HCT116 (cell line): ENCODE results near the gene ZNF653. TPM values are rescaled to one million over a fixed set of nuclear protein-coding genes. Genes with fewer than 3 reads are reported as not detected.
"Not testable (repeated sequence)": the region's sequence is repeated elsewhere in the genome, so short reads cannot be mapped to it uniquely, and the experiment has no call there.

Source experiments
- ATAC-seq: fragments of 200-7000 bp; cut with Tn5 transposase; 2 replicates; pipeline ENCODE4 v1.9.1; 2020; ENCODE audit warnings: mild to moderate bottlenecking, moderate library complexity
- BruUV-seq: library from RNA; stranded (reverse); fragments of 400-500 nt; replicated peaks from 2 replicates; lab custom pipeline; 2021; lab: Mats Ljungman, UMichigan
- CTCF ChIA-PET: fragments of 300-600 bp; sonication (Branson Sonifier 250); formaldehyde crosslinking; loops from one replicate; lab custom pipeline; 2021; ENCODE audit warnings: antibody characterized with exemption; lab: Charles Lee
- POLR2A ChIA-PET: fragments of 300-600, 350-600 bp; sonication (Branson Sonifier 250); formaldehyde crosslinking; loops from one replicate; lab custom pipeline; 2021; ENCODE audit warnings: antibody characterized with exemption; lab: Charles Lee
- RAD21 ChIA-PET, 2 experiments: fragments of 300-600 bp; sonication (Branson Sonifier 250); formaldehyde crosslinking; loops; one replicate each; lab custom pipeline; 2023; ENCODE audit warnings: low total read pairs in 2 of 2; ENCODE audit not compliant: uncharacterized antibody in 2 of 2, unreplicated experiment in 2 of 2, low non-redundant PET in 1 of 2; lab: Charles Lee
- DNase-seq: peaks from one replicate; pipeline ENCODE4 v3.0.0-alpha.2; 2010; ENCODE audit warnings: low read depth, low spot score
- H2AFZ ChIP-seq: fragments of 200-600 bp; shearing (Covaris generic), sonication (generic); 2 replicates; pipeline ENCODE4 v1.6.1; 2017; ENCODE audit warnings: low read depth, mixed run types, mixed read lengths, antibody characterized with exemption, low read length; ENCODE audit not compliant: poor library complexity, severe bottlenecking
- H3K27ac ChIP-seq: 2 replicates; pipeline ENCODE4 v1.5.1; 2012; ENCODE audit warnings: low read depth, low read length
- H3K27me3 ChIP-seq: fragments of 200-600 bp; sonication (generic); 2 replicates; pipeline ENCODE4 v1.6.1; 2016; ENCODE audit warnings: mixed run types, low read length, mixed read lengths; ENCODE audit not compliant: insufficient read depth
- H3K36me3 ChIP-seq, 2 experiments: fragments of 200-500 bp in 1 of 2; fragments of 200-600 bp in 1 of 2; sonication (Bioruptor generic) in 1 of 2; sonication (generic) in 1 of 2; 2 replicates each; pipeline versions ENCODE4 v1.5.1 to v1.6.1; 2014 to 2016; ENCODE audit warnings: low read length in 2 of 2, inconsistent platforms in 1 of 2, mixed read lengths in 1 of 2, mixed run types in 1 of 2; ENCODE audit not compliant: insufficient read depth in 2 of 2, control insufficient read depth in 1 of 2
- H3K4me1 ChIP-seq, 2 experiments: fragments of 200-600 bp in 1 of 2; sonication (generic) in 1 of 2; 2 replicates each; pipeline versions ENCODE4 v1.5.1 to v1.6.1; 2012 to 2017; ENCODE audit warnings: low read length in 2 of 2, inconsistent platforms in 1 of 2, mild to moderate bottlenecking in 1 of 2, mixed read lengths in 1 of 2, mixed run types in 1 of 2, moderate library complexity in 1 of 2; ENCODE audit not compliant: insufficient read depth in 2 of 2, control insufficient read depth in 1 of 2
- H3K4me2 ChIP-seq: fragments of 200-600 bp; sonication (generic); 2 replicates; pipeline ENCODE4 v1.6.1; 2017; ENCODE audit warnings: mixed run types, low read length, mixed read lengths
- H3K4me3 ChIP-seq, 2 experiments: fragments of 200-600 bp in 1 of 2; sonication (generic) in 1 of 2; replicated peaks in 1 of 2; 2 replicates each; pipeline ENCODE4 v1.5.1; 2011 to 2016; ENCODE audit warnings: low read length in 2 of 2, control low read depth in 1 of 2, low read depth in 1 of 2, mild to moderate bottlenecking in 1 of 2, mixed read lengths in 1 of 2, mixed run types in 1 of 2
- H3K79me2 ChIP-seq: fragments of 200-600 bp; sonication (generic); 2 replicates; pipeline ENCODE4 v1.6.1; 2017; ENCODE audit warnings: mild to moderate bottlenecking, mixed run types, low read length, moderate library complexity, mixed read lengths; ENCODE audit not compliant: insufficient read depth
- H3K9ac ChIP-seq: fragments of 200-600 bp; sonication (generic); 2 replicates; pipeline ENCODE4 v1.6.1; 2016; ENCODE audit warnings: low read length, mixed read lengths
- H3K9me2 ChIP-seq: fragments of 200-600 bp; sonication (generic), shearing (Covaris generic); 2 replicates; pipeline ENCODE4 v1.6.1; 2017; ENCODE audit warnings: mixed run types, mild to moderate bottlenecking, moderate library complexity; ENCODE audit not compliant: insufficient read depth
- H3K9me3 ChIP-seq, 2 experiments: fragments of 200-500 bp in 1 of 2; fragments of 200-600 bp in 1 of 2; sonication (Bioruptor generic) in 1 of 2; sonication (generic) in 1 of 2; 2 replicates each; pipeline ENCODE4 v1.6.1; 2014 to 2017; ENCODE audit warnings: low read length in 2 of 2, mixed read lengths in 2 of 2, inconsistent platforms in 1 of 2, low read depth in 1 of 2, mild to moderate bottlenecking in 1 of 2, mixed run types in 1 of 2, moderate library complexity in 1 of 2; ENCODE audit not compliant: control insufficient read depth in 1 of 2, insufficient read depth in 1 of 2
- H4K20me1 ChIP-seq: fragments of 200-600 bp; sonication (generic), shearing (Covaris generic); 2 replicates; pipeline ENCODE4 v1.6.1; 2017; ENCODE audit warnings: mixed run types, mild to moderate bottlenecking, moderate library complexity; ENCODE audit not compliant: insufficient read depth
- intact Hi-C: fragments of 100-400 bp; cut with micrococcal nuclease; formaldehyde crosslinking; loops from 2 replicates; pipeline ENCODE4 v1.10.0; 2022
- total RNA-seq: library from RNA; stranded (reverse); gene quantifications from one replicate; pipeline ENCODE4 v1.2.1, GENCODE V29; 2021; ENCODE audit not compliant: unreplicated experiment
- TF ChIP-seq, protein P1 (sequence below): IDR thresholded peaks from 2 replicates; pipeline ENCODE4 v1.6.1; 2012
- TF ChIP-seq, protein P2 (sequence below): IDR thresholded peaks from 2 replicates; pipeline ENCODE4 v1.6.1; 2012
- TF ChIP-seq, protein P3 (sequence below), 3 experiments: fragments of 200-600 bp in 1 of 3; sonication (generic) in 1 of 3; IDR thresholded peaks in 2 of 3; conservative IDR thresholded peaks in 1 of 3; 2 replicates each; pipeline ENCODE4 v1.5.1; 2012 to 2017; ENCODE audit warnings: low read depth in 2 of 3, low read length in 2 of 3, antibody characterized with exemption in 1 of 3, borderline replicate concordance in 1 of 3, control low read depth in 1 of 3, mild to moderate bottlenecking in 1 of 3, mixed read lengths in 1 of 3, mixed run types in 1 of 3, moderate library complexity in 1 of 3; ENCODE audit not compliant: insufficient read depth in 1 of 3

Gene ZNF653
- total RNA-seq, 1 experiment from 2014 or later: 16.1 TPM

DNA sequence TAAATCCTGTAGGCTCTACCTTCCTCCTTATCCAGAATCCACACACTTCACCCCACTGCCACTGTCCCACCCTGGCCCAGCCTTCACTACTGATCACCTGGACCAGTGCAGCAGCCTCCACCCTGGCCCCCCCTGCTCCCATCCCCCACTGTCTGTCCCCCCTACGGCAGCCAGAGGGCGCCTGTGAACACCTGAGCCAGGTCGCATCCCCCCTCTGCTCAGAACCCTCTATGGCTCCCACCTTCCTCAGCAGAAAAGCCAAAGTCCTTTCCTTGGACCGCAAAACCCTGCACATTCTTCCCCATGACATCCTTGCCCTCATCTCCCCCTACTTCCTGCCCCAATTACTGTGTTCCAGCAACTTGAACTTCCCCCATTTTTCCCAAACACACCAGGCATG, 45.4 kb downstream of the ZNF653 start:
- no peaks in the 10 kb centered on the region for H3K79me2 ChIP-seq
- H3K4me2 ChIP-seq: no peak overlapping the region
- H3K36me3 ChIP-seq: no peaks in the 10 kb centered on the region
- TF ChIP-seq, protein P1, sequence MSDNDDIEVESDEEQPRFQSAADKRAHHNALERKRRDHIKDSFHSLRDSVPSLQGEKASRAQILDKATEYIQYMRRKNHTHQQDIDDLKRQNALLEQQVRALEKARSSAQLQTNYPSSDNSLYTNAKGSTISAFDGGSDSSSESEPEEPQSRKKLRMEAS: no peak
- TF ChIP-seq, protein P2, sequence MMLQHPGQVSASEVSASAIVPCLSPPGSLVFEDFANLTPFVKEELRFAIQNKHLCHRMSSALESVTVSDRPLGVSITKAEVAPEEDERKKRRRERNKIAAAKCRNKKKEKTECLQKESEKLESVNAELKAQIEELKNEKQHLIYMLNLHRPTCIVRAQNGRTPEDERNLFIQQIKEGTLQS: no peak
- TF ChIP-seq, protein P3, sequence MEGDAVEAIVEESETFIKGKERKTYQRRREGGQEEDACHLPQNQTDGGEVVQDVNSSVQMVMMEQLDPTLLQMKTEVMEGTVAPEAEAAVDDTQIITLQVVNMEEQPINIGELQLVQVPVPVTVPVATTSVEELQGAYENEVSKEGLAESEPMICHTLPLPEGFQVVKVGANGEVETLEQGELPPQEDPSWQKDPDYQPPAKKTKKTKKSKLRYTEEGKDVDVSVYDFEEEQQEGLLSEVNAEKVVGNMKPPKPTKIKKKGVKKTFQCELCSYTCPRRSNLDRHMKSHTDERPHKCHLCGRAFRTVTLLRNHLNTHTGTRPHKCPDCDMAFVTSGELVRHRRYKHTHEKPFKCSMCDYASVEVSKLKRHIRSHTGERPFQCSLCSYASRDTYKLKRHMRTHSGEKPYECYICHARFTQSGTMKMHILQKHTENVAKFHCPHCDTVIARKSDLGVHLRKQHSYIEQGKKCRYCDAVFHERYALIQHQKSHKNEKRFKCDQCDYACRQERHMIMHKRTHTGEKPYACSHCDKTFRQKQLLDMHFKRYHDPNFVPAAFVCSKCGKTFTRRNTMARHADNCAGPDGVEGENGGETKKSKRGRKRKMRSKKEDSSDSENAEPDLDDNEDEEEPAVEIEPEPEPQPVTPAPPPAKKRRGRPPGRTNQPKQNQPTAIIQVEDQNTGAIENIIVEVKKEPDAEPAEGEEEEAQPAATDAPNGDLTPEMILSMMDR (IDR thresholded peaks at IDR 0.05 in 2 of 3, conservative IDR thresholded peaks at IDR 0.05 in 1 of 3; ENCODE audit: borderline replicate concordance in 1 of 3, insufficient read depth in 1 of 3, low read depth in 2 of 3, low read length in 2 of 3): peak; percentile 26 to 66 (median 53); a peak in 5 of 6 replicates
- no peaks in the 10 kb centered on the region; a peak in 1 of 4 replicates for H3K9me3 ChIP-seq
- ChIA-PET POLR2A (no interaction called here), CTCF (no interaction called here), RAD21 (no interaction called here)
- H3K27me3 ChIP-seq: no peaks in the 10 kb centered on the region
- H3K4me3 ChIP-seq: no peak overlapping the region
- no peaks in the 10 kb centered on the region for H3K4me1 ChIP-seq
- H3K9ac ChIP-seq: no peak overlapping the region
- H3K27ac ChIP-seq: no peak overlapping the region
- no peak overlapping the region for H2AFZ ChIP-seq
- no peaks in the 10 kb centered on the region for H4K20me1 ChIP-seq
- BruUV-seq: no TSS peak
- ATAC-seq (peak; percentile 60), DNase-seq (no peak)
- H3K9me2 ChIP-seq: no peaks in the 10 kb centered on the region
- intact Hi-C loops: no loop called here

DNA sequence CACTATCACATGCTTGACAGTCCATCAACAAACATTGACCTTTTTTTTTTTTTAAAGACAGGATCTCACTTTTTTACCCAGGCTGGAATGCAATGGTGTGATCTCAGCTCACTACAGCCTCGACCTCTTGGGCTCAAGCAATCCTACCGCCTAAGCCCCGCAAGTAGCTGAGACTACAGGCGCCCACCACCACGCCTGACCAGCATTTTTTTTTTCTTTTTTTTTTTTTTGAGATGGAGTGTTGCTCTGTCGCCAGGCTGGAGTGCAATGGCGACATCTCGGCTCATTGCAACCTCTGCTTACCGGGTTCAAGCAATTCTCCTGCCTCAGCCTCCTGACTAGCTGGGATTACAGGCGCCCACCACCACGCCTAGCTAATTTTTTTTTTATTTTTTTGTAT, 46.7 kb downstream of the ZNF653 start:
- H3K4me2 ChIP-seq, H3K27me3 ChIP-seq, H3K9me3 ChIP-seq, H3K9me2 ChIP-seq, H3K36me3 ChIP-seq, H3K9ac ChIP-seq, RAD21 ChIA-PET, H3K27ac ChIP-seq, H3K79me2 ChIP-seq, POLR2A ChIA-PET, intact Hi-C loops, H4K20me1 ChIP-seq, H3K4me3 ChIP-seq, ATAC-seq, BruUV-seq, H3K4me1 ChIP-seq, H2AFZ ChIP-seq, DNase-seq, CTCF ChIA-PET: not testable (repeated sequence)
